Upper lobe of right lung (tissue), 1 donor: Measurements from ENCODE around the gene RPLP2. TPM values are rescaled to one million over a fixed set of nuclear protein-coding genes. Genes with fewer than 3 reads are reported as not detected.

Source experiments
- ATAC-seq: fragments of 200-7000 bp; cut with Tn5 transposase; one replicate; pipeline ENCODE4 v1.9.1; 2020; ENCODE audit warnings: mild to moderate bottlenecking, moderate library complexity
- DNase-seq: peaks from one replicate; pipeline ENCODE4 v3.0.0-alpha.2; 2020
- H3K27ac ChIP-seq: fragments of 200-600 bp; one replicate; pipeline ENCODE4 v1.8.0; 2022
- H3K27me3 ChIP-seq: fragments of 200-600 bp; one replicate; pipeline ENCODE4 v1.8.0; 2022; ENCODE audit warnings: mild to moderate bottlenecking
- H3K36me3 ChIP-seq: fragments of 200-600 bp; one replicate; pipeline ENCODE4 v1.8.0; 2022
- H3K4me1 ChIP-seq: fragments of 200-600 bp; one replicate; pipeline ENCODE4 v1.8.0; 2022
- H3K4me3 ChIP-seq: fragments of 200-600 bp; one replicate; pipeline ENCODE4 v1.8.0; 2022; ENCODE audit warnings: mild to moderate bottlenecking
- H3K9me3 ChIP-seq: fragments of 200-600 bp; one replicate; pipeline ENCODE4 v1.8.0; 2022
- intact Hi-C: fragments of 100-400 bp; cut with DNase I; formaldehyde crosslinking; loops from one replicate; pipeline ENCODE4 v1.11.0; 2022
- total RNA-seq: library from RNA; stranded (reverse); fragmentation: NEBNext Ultra II Directional; extraction: Animal tissue kit (Norgen Biotek cat#: 25700); gene quantifications from one replicate; pipeline ENCODE4 v1.2.1, GENCODE V29; 2021
- TF ChIP-seq, protein P1 (sequence below): fragments of 200-600 bp; IDR thresholded peaks from one replicate; pipeline ENCODE4 v1.8.0; 2022; ENCODE audit warnings: antibody characterized with exemption
- donor health status: DM: no; HTN: yes; CAD: no; lungs with severe emphysema.

Gene RPLP2
- total RNA-seq, 1 donor from 2014 or later: 1,548 TPM

DNA sequence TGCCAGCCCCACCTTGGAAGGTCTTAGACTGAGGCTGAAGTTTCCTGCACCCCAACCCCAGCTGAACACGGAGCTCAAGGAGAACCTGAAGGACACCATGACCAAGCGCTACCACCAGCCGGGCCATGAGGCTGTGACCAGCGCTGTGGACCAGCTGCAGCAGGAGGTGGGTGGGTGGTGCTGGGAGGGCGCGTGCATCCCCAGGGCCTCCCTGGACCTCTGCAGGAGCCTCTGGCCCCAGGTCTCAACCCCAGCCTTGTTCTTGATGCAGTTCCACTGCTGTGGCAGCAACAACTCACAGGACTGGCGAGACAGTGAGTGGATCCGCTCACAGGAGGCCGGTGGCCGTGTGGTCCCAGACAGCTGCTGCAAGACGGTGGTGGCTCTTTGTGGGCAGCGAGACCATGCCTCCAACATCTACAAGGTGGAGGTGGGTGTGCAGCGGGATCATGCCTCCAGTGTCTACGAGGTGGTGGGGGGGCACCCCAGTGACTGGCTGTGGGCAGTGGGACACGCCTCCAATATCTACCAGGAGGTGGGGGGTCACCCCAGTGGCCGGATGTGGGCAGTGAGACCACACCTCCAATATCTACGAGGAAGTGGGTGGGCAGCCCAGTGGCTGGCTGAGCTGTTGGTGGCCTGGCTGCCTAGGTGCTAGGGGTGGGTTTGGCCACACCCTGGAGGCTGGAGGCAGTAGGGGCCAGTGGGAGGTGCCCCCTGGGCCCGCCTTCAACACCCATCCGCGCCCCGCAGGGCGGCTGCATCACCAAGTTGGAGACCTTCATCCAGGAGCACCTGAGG lies 27.6 kb downstream of the RPLP2 start:
- Histone ChIP-seq H3K27ac (peak overlapping the region; percentile 4), H3K27me3 (no peaks in the 10 kb centered on the region), H3K36me3 (peaks cover 50% of the 10 kb centered on the region), H3K9me3 (no peaks in the 10 kb centered on the region), H3K4me3 (no peak overlapping the region), H3K4me1 (peaks cover 47% of the 10 kb centered on the region)
- TF ChIP-seq, protein P1, sequence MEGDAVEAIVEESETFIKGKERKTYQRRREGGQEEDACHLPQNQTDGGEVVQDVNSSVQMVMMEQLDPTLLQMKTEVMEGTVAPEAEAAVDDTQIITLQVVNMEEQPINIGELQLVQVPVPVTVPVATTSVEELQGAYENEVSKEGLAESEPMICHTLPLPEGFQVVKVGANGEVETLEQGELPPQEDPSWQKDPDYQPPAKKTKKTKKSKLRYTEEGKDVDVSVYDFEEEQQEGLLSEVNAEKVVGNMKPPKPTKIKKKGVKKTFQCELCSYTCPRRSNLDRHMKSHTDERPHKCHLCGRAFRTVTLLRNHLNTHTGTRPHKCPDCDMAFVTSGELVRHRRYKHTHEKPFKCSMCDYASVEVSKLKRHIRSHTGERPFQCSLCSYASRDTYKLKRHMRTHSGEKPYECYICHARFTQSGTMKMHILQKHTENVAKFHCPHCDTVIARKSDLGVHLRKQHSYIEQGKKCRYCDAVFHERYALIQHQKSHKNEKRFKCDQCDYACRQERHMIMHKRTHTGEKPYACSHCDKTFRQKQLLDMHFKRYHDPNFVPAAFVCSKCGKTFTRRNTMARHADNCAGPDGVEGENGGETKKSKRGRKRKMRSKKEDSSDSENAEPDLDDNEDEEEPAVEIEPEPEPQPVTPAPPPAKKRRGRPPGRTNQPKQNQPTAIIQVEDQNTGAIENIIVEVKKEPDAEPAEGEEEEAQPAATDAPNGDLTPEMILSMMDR: no peak
- DNase-seq (no peak), ATAC-seq (no peak)
- intact Hi-C loops: no loop called here

DNA sequence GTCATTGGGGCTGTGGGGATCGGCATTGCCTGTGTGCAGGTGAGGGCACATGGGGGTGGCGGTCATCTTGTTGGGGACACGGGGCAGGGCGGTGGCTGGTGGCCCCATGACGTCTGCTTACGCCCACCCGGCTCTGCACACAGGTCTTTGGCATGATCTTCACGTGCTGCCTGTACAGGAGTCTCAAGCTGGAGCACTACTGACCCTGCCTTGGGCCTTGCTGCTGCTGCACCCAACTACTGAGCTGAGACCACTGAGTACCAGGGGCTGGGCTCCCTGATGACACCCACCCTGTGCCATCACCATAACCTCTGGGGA lies 28.2 kb downstream of the RPLP2 start:
- TF ChIP-seq, protein P1: no peak
- Histone ChIP-seq H3K27me3 (no peaks in the 10 kb centered on the region), H3K4me3 (no peak overlapping the region), H3K27ac (peak overlapping the region; percentile 4), H3K36me3 (peaks cover 50% of the 10 kb centered on the region), H3K9me3 (no peaks in the 10 kb centered on the region), H3K4me1 (peaks cover 44% of the 10 kb centered on the region)
- intact Hi-C loops: no loop called here
- DNase-seq (no peak), ATAC-seq (no peak)

DNA sequence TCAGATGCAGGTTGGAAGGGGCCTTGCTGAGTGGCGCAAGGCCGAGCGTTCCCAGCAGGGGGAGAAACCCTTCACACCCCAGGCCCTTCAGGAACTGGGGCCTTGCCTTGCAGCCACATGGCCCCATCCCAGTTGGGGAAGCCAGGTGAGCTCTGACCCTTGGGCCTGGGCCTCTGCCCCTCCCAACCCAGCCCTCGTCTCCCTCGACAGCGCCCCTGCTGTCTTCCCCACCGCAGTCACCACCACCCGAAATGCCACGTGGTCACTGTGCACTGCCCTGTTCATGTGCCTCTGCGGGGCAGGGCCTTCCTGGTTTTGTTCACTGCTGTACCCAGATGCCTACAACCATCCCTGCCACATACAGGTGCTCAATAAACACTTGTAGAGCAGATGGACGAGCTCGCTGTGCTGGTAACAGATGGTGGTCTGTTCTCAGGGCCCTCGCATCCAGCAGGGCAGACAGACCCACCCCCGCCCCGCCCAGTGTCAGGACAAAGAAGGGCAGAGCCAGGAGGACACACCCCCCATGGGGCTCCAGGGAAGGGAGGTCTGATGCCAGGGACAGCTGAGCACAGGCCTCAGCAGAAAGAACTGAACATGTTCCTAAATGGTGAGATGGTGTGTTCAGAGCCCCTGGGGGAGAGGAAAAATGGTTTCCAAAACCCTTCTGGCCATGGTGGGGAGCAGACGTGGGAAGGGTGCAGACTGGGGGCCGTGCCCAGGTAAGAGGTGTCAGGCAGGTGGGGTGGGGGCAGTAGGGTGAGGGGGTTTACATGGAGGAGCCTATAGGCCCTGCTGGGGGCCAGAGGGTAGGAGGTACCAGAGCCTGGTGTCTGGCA lies 28.9 kb downstream of the RPLP2 start:
- H3K9me3 ChIP-seq: no peaks in the 10 kb centered on the region
- peaks cover 44% of the 10 kb centered on the region for H3K4me1 ChIP-seq
- ATAC-seq (no peak), DNase-seq (no peak)
- H3K36me3 ChIP-seq: peaks cover 50% of the 10 kb centered on the region
- intact Hi-C loops: no loop called here
- TF ChIP-seq, protein P1: no peak
- H3K27me3 ChIP-seq: no peaks in the 10 kb centered on the region
- no peak overlapping the region for H3K4me3 ChIP-seq
- H3K27ac ChIP-seq: no peak overlapping the region

DNA sequence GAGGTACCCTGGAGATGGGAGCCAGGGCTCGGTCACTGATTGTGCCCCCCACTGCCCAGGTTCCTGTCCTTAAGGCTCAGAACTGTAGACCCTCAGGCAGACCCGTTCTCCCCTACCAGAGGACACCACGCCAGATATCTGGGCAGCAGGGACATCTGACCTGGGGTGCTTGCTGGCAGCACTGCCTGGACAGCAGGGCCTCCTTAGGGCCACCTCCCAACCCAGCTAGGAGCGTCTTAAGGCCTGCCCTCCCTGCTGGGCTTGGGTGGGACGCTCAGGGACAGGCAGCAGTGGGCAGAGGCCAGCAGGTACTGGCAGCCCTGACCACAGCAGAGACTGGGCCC lies 29.5 kb downstream of the RPLP2 start:
- Histone ChIP-seq H3K4me3 (no peak overlapping the region), H3K4me1 (peaks cover 39% of the 10 kb centered on the region), H3K27me3 (no peaks in the 10 kb centered on the region), H3K27ac (no peak overlapping the region), H3K36me3 (peaks cover 50% of the 10 kb centered on the region), H3K9me3 (no peaks in the 10 kb centered on the region)
- TF ChIP-seq, protein P1: no peak
- DNase-seq (no peak), ATAC-seq (no peak)
- intact Hi-C loops: no loop called here

DNA sequence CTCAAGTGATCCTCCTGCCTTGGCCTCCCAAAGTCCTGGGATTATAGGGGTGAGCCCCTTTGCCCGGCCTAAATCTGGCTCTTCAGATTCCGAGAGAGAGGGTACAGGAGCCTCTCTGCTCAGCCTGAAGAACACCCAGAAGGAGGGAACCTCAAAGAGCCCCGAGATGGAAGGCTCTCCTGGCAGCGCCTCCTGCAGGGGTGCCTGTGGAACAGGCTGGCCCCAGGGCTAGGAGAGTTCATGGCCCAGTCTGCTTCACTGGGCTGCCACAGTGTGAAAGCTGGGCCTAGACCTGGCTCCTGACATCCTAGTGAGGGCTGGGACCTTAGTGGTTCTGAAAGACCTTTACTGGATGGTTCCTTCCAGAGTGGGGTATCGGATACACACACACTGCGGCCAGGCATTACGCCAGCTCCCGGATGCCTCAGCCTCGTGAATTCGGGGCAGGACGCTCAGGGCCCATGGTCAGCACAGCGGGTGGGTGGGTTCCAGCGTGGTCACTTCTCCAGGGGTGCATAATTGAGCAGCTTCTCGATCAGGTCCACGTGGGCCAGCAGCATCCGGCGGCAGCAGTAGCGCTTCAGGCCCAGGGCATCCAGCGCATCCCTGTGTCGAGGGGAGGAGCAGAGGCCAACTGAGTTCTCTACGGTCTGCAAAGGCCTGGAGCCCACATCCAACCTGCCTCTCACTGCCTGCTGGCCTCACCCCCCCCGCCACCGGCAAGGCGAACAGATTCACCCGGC lies 30.3 kb downstream of the RPLP2 start:
- H3K4me1 ChIP-seq: peaks cover 33% of the 10 kb centered on the region
- H3K27me3 ChIP-seq: no peaks in the 10 kb centered on the region
- no peak overlapping the region for H3K27ac ChIP-seq
- ATAC-seq (no peak), DNase-seq (no peak)
- peak overlapping the region; percentile 100 for H3K4me3 ChIP-seq
- peaks cover 50% of the 10 kb centered on the region for H3K36me3 ChIP-seq
- intact Hi-C loops: no loop called here
- TF ChIP-seq, protein P1: peak; percentile 22
- no peaks in the 10 kb centered on the region for H3K9me3 ChIP-seq
